GM18517 (cell line): ENCODE results near the gene C10orf71.

Experiments
- ATAC-seq: cut with Tn5 transposase; IDR thresholded peaks from one replicate; pipeline ENCODE4 v1.9.1; 2021; ENCODE audit warnings: mild to moderate bottlenecking, moderate library complexity; ENCODE audit not compliant: unreplicated experiment

The C10orf71 gene

DNA sequence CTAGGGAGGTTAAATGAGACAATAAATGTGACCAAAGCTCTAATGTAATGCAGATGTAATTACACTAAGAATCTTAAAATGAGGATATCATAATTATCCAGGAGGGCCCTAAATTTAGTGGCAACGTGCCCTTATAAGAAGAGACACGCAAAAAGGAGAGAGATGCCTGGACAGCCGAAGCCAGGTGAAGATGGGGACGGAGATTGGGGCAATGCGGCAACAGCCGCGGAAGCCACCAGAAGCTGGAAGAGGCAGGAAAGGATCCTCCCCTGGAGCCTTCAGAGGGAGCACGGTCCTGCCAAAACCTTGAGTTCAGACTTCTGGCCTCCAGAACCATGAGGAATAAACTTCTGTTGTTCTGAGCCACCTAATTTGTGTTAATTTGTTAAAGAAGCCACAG is 25.3 kb upstream of the C10orf71 start:
- ATAC-seq, result no peak

DNA sequence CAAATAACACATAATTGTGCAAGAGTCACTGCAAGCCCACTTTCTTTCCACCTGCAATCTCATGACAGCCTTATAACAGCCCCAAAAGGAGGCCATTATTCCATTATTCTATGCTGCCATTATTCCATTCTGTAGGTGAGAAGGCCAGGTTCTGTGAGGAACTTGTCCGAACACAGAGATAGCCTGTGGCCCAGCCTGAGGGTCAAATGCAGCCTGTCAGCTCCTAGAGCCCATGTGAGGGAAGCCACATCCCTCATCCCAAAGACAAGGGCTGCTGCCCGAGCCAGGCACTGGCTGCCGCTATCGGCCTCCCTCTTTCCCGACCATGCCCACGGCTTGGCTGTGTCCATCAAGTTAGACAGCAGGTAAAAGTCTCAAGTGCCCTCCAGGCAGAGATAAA is 24.1 kb upstream of the C10orf71 start:
- ATAC-seq, result no peak

DNA sequence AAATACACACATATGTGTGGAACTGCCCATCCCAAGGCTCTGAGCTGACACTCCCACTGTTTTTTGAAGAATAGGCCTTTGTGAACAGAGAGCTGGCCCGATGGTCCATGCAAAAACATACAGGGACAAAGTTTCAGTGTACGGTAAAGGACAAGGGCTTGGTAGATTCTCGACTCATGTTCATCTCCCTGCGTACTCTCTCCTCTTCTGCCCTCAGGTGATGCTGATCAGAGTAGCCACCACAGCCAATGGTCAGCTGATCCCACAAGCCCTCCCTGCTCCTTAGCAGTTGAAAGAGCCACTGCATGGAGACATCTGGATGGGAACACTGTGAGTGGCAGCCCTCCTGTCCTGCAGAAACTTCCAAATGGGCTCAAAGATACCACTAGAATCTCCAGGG is 23.1 kb upstream of the C10orf71 start:
- ATAC-seq, result no peak

DNA sequence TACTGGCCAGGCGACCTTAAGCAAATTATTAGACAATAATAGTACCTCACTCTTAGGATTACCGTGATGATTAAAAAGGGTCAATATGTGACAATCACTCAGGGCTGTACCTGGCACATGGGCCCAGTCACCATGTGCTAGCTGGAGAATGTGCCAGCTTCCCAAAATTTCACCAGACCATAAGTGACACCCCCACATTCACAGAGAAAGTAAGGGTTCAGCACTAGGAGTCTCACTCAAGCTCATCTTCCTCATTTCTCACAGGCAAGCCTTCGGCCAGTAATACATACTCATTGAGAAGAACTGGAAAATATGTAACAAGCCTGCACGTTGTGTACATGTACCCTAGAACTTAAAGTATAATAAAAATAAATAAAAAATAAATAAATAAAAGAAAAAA is 22.4 kb upstream of the C10orf71 start:
- no peak for ATAC-seq

DNA sequence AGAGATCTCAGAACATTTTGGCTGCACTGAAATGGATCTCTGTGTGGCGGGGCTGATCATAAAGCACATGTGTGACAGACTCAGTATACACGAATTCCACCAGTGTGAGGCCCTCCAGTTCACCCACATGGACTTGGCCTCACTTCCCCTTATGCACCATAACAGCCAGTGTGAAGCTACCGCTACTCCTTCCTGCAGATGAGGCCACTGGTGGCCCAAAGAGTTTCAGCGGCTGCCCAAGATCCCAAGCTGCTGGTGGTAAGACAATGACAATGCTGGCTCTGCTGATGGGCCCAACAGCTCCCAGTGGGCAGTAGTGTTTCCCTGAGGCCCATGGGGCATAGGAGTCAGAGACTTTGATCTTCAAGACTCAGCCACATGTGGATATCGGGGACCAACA is 21.0 kb upstream of the C10orf71 start:
- ATAC-seq, result no peak

DNA sequence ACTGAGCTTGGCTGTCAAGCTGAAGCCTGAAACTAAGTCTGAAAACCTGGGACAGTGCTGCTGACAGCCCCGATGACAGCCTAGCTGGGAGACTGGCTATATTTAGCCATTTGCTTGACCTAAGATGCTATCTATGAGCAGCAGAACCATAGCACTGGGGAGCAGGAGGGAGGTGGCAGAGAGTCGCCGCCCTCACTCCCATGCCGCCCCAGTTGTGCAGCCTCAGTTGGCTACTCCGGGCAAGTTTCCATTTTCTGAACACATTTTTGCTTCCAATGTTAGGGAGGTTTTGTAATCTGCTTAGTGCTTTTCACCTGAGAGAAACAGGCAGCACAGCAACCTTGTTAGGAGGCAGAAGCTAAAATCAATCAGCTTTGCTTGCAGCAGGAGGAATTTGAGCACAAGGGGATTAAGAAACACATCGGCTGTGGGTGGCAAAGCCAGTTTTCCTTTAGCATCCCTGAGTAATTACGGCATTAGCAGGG is 20.4 kb upstream of the C10orf71 start:
- ATAC-seq, result no peak

DNA sequence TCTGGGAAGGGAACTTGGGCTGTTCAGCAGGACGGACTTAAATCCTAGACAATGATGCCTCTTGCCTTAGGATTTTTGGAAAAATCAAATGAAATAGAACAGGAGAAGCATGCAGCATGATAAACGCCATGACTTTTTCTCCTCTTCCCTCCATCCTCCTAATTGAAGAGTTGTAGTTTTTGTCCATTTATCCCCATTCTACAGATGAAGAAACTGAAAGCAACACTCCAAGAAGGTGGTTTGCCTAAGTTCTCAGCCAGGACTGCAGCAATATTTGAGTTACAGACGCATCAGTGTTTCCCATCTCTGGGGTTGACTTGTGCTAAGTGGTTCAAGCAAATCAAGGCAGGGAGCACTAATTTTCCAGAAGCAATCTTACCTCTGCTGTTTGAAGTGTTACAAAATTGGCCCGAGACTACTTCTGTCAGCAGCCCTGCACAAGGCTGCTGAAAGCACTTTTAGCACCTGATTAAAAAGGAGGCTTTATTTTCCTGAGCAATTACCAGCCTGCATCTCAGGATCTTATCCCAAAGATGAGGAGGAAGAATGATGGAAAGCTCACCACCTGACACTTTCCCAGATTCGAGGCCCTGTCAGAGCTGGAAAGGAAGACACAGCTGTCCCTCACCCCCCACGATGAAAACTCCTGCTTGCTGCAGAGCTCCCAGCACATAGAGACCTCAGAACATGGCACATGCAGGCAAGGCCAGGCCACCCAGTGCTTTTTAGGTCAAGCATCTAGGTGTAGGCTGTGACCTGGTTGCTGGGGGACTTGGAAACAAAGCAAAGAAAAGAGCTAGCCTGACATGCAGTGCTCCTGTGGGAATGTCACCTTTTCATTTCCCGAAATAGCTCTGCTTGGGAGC is 19.7 kb upstream of the C10orf71 start:
- no peak for ATAC-seq

DNA sequence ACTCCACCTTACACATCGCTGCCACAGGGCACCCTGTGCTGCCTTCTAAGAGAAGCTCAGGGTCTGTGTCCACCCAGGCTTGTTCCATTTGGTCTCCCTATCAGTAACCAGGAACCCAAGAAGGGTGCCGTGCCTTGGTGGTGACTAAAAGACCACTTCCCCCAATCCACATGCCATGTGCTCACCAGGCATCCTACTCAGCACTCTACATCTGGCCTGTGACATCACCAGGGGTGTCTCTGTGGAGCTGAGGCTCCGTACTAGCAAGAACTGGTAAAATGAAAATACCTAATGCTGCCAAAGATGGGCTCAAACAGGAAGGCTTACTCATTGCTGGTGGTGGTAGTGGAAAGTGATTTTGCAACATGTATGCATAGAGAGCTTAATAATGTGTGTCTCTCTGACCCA is 19.0 kb upstream of the C10orf71 start:
- ATAC-seq, result no peak

DNA sequence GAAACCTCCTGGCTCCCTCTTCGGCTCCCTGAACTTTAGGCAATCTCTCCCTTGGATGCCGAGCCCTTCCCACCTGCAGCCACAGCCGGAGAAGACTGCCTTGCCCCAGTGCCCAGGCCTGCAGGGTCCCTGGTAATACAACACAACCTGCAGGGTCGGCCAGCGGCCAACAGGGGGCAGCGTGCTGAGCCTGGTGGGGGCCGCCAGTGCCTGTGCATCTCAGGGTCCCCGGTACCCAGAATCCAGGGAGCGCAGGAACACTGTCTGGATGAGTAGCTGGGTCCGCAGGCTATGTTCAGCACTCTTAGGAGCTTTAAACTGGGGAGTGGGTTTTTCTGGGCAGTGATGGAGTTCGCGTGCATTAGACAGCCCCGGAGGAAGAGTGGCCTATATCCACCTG is 17.5 kb upstream of the C10orf71 start:
- ATAC-seq, result no peak

DNA sequence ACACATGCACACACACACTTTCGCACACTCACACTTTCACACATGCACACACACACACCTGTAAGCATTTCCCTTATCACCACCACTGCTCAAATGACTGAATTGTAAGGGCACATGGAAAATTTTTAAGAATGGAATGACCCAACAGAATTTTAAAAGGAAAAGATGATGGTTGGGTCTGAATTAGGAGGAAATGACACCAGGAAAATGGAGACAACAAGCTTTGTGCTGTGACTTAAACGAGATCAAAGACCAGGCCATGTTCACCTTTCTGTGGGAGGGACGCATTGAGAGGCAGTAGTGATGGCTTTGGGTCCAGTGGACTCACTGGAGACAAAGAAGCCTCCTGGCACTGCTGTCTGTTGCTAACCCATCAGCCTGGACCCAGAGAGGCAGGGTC is 16.7 kb upstream of the C10orf71 start:
- no peak for ATAC-seq

DNA sequence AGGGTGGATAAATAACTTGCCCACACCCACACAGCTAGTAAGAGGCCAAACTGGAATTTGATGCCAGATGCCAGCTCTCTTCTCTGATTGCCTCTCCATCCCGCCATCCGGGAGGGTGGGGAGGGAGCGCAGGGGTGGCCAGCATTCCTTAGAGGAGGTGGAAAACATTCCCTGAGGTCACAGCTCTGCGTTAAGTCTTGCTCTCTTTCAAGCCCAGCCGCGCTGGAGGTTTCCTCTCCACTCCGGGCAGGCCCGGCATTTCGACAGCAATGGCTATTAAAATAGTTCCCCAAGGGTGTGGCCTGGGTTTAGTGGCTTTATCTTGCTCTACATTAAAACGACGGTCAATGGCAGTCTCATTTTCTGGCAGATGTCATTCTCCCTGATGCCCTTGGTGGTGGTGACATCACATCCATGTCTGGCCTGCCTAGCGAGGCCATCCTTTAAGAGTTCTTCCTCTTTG is 16.1 kb upstream of the C10orf71 start:
- ATAC-seq, result no peak

DNA sequence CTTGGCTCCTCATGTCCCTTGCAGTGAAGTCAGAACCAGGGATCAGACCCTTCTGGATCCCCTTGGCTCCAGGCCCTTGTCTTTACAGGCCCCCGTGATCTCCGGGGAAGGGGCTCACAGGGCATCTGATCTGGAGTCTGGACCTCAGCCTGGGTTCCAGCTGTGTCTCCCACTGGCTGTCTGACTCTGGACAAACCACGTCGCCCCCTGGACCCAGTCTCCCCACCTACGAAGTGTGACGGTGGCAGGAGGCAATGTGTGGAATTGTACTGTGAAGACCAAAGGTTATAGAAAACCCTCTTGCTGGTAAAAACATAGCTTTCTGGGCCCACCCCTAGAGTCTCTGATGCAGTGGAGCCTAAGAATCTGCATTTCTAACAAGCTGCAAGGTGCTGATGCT is 15.5 kb upstream of the C10orf71 start:
- ATAC-seq, result no peak

DNA sequence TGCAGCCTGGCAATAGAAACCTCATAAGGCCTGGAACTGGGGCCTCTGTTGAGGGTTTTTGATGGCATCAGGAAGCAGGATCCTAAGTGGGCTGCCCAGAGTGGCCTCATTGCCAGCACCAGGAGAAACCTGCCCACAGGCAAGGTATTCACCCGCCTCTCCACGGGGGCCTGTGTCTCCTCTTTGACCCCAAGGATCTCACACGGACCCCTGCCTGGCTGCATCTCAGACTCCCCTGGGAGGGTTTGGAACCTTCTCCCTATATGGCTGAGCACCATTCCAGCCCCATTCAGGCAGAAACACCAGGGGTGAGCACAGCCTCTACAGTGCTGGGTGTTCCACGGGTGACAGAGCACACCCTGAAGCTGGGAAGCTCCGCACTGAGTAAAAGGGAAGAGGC is 14.6 kb upstream of the C10orf71 start:
- ATAC-seq, result no peak

DNA sequence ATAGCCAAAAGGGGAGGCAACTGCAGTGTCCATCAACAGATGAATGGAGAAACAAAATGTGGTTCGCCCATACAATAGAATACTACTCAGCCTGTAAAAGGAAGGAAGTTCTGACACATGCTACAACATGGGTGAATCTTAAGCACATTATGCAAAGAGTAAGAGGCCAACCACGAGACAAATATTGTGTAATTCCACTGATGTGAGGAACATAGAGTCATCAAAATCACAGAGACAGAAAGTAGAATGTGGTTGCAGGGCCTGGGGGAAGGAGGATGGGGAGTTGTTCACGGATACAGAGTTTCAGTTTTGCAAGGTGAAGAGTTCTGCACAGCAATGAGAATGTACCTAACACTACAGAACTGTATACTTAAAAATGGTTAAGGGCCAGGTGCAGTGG is 13.7 kb upstream of the C10orf71 start:
- no peak for ATAC-seq

DNA sequence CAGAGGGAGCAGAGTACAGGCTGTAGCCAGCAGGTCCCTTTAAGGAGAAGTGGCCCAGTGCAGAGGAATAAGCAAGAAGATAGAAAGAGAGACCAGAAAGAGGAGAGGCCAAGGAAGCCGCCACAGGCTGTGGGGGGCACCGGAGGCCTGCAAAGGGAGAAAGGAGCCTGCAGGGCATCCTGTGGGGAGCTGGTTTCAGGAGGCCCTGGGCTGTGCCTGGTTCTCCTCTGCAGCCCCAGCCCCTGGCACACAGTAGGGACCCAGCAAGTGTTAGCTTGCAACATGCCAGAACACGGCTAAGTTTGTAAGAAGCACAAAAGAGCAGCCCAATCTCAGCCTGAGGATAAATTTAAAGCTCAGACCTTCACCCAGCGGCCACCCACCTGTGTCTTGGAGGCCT is 12.3 kb upstream of the C10orf71 start:
- no peak for ATAC-seq

DNA sequence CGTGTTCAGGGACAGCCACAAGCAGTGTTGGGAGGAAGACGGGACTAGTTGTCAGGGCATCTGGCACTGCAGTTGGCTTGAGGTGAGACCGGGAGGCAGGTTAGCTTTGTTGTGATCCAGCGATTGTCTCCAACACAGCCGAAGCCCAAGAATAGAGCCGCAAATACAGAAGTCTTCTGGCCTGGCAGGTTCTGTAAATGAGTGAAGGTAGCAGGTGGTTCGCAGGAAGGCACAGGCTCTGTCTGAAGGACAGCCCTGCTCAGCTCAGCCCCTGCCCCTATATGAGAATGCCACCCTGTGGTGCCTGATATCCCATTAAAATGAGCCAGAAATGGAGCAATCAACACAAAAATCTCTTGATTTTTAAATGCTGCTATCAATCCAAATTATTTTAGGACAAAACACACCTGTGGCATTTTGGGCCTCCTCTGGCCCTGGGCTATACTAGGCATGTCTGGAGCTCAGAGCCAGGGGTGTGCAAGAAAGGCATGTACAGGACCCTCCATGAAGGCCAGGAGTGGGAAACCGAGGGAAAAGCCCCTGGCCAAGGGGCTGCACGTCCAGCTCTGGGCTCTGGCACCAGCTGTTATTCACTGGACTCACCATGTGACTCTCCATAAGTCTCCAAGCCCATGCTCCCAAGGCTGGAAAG is 11.2 kb upstream of the C10orf71 start:
- no peak for ATAC-seq

DNA sequence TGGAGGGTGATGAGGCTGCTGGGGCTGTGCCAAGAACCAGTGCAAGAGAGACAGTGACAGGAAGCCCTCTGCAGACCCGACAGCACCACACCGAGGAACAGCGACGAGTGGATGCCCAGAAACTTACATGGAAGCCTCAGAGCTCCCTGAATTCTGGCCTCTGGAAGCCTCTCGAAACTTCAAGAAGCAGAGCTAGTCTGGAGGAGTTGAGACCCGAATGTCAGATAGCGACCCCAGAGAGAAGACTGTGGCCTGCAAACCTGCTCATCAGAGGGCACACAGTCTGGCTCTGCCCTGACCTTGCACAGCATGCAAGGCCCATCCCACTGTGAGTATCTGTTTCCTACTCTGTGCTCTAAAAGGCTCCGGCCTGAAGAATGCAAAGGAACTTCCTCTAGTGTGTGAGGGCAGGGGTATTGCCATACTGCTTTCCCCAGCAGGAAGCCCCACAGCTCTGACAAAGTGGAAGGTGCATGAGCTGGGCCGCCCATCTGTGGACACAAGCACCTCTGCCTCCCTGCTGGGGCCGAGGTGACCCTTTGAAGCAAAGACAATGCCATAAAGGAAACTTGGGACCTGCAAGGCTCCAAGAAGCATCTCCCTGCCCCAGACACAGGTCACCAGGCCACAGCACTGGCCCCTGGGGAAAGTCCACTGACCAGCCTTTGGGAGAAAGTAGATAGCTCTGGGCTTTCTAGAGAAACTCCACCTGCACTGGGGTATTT is 10.5 kb upstream of the C10orf71 start:
- no peak for ATAC-seq

DNA sequence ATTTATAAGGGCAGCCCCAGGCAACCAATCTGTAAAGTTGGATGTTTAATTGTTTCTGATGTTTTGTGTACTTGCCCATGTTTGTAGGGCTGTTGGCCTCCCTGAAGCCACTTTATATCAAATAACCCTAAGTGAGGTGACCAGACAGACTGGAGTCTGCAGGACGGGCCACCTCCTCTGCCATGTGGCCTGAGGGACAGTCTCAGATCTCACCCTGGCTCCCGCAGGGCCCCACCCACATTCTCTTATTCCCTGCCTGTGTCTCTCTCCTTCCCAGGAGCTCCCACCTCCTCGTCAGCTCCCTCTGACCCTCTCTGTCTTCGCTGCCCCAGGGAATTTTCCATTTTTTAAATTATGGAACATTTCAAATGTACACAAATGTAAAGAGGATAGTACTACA is 9.5 kb upstream of the C10orf71 start:
- no peak for ATAC-seq

DNA sequence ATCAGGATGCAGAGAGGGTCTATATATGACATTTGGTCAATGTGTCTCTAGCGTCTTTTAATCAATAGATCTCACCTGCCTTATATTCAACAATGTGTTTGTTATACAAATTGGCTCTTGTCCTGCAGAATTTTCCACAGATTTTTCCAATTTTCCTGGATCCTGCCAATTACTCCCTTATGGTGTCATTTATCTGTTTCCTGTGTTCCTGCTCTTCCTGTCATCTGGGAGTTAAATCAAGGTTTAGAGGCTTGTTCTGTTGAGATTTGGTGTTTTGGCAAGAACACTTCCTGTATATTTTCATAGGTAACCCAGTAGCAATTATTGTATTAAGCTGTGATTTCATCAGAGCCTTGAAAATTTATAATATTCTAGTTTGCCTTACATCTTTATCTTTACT is 8.8 kb upstream of the C10orf71 start:
- ATAC-seq, result no peak

DNA sequence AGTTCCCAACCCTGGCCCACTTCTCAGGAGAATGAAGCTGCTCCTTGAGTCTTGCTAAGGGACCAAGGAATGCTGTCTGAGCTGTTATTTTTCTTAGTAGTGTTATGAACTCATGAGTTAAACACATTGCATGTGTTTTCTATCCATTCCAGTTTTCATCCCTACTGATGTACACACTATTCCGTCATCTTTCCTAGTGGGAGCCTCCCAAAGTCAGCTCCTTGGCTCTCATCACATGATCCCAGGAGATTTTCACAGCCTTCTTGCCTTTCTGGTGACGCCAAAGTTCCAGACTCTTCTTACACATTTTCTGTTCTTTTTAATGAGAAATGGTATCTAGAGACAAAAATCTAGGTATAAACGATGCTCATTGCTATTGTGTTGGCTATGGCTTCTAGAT is 8.4 kb upstream of the C10orf71 start:
- ATAC-seq, result no peak

DNA sequence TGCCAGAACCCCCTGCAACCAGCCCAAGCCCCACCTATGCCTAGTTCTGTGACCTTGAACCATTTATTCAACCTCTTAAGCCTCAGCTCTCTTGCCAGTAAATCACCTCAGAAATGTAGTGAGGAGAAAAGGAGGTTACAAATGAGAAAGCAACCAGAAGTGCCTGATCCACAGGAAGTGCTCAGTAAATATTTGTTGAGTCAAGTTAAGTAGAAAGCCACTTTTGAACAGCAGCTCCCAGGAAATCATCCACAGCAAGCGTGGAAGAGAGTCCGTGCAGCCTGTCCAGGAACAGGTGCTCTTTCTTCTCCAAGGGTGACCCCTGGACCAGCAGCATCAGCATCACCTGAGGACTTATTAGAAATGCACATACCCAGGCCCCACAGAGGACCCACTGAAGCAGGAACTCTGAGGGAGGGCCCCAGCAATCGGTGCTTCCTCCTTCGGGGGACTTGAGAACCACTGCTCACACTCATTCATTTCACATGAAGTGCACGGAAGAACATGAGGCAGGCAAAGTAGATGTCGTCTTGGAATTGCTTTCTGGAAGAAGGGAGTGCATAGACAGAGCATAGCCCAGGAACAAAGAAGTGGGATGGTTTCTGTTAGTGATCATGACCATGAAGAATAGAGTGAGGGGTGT is 6.3 kb upstream of the C10orf71 start:
- no peak for ATAC-seq
